ENCODE measurements around the gene MLEC.

Gene MLEC

GRCh38 chr12:120733574-120733973 is 46.6 kb downstream of the MLEC start:
- H3K27ac ChIP-seq = no peak overlapping the region
- TF ChIP-seq CTCF (IDR thresholded peaks at IDR 0.05) = no peak
- TF ChIP-seq ZFX (IDR thresholded peaks at IDR 0.05; ENCODE audit: borderline replicate concordance) = no peak

GRCh38 chr12:120734210-120734609 is 47.3 kb downstream of the MLEC start:
- no peak for TF ChIP-seq CTCF (IDR thresholded peaks at IDR 0.05)
- TF ChIP-seq ZFX (IDR thresholded peaks at IDR 0.05; ENCODE audit: borderline replicate concordance) = no peak
- no peak overlapping the region for H3K27ac ChIP-seq

GRCh38 chr12:120735181-120735580 is 48.2 kb downstream of the MLEC start:
- H3K27ac ChIP-seq = no peak overlapping the region
- TF ChIP-seq ZFX (IDR thresholded peaks at IDR 0.05; ENCODE audit: borderline replicate concordance) (no peak), CTCF (IDR thresholded peaks at IDR 0.05) (no peak)

- TF ChIP-seq ZFX (IDR thresholded peaks at IDR 0.05; ENCODE audit: borderline replicate concordance) = no peak
- no peak for TF ChIP-seq CTCF (IDR thresholded peaks at IDR 0.05)
- no peak overlapping the region for H3K27ac ChIP-seq
These were observed 49.7 kb downstream of the MLEC start for GRCh38 chr12:120736404-120737331.

GRCh38 chr12:120737557-120738251 is 50.8 kb downstream of the MLEC start:
- TF ChIP-seq ZFX (IDR thresholded peaks at IDR 0.05; ENCODE audit: borderline replicate concordance) (no peak), CTCF (IDR thresholded peaks at IDR 0.05) (no peak)
- no peak overlapping the region for H3K27ac ChIP-seq

- no peak for TF ChIP-seq CTCF (IDR thresholded peaks at IDR 0.05)
- TF ChIP-seq ZFX (IDR thresholded peaks at IDR 0.05; ENCODE audit: borderline replicate concordance) = no peak
- H3K27ac ChIP-seq = no peak overlapping the region
These were observed 51.5 kb downstream of the MLEC start for GRCh38 chr12:120738252-120739030.

Data from 22Rv1 (cell line).